GM18505 (cell line): Measurements from ENCODE around the gene KRIT1.
A peak's percentile ranks its signal among the peaks of the same experiment; 100 is the strongest.
"Not testable (repeated sequence)": the region's sequence is repeated elsewhere in the genome, so short reads cannot be mapped to it uniquely, and the experiment has no call there.

ENCODE experiments used
- ATAC-seq: cut with Tn5 transposase; IDR thresholded peaks from one replicate; pipeline ENCODE4 v1.9.1; 2021; ENCODE audit not compliant: unreplicated experiment
- POLR2A ChIP-seq: IDR thresholded peaks from 4 replicates; pipeline ENCODE4 v1.6.1; 2011; ENCODE audit warnings: borderline replicate concordance; ENCODE audit not compliant: insufficient read depth, insufficient read length; ENCODE audit errors: extremely low read depth

Gene KRIT1

DNA sequence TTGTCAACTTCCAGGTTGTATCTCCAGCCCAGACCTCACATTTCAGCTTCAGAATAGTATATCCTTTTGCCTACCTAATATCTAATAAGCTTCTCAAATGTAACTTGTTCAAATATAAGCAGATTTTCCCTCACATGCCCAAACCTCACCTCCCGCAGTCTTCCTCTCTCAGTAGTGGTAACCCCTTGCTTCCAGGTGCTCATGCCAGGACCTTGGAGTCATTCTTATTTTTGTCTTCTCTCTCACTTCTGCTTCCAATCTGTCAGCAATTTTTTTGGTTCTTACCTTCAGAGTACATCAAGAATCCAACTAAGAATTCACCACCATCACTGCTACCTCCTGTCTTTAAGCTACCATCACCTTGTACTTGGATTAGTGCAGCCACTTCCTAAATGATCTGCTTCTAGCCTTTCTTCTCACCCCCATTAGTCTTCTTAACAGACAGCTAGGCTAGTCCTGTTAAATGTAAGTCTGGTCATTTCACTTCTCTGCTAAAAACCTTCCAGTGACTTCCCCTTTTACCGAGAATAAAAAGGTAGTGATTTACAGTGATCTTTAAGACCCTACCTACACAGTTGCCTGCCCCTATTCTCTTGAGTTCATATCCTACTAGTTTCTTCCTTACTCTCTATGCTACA lies 14.0 kb upstream of the KRIT1 start:
- ATAC-seq = no peak
- TF ChIP-seq POLR2A = no peak

DNA sequence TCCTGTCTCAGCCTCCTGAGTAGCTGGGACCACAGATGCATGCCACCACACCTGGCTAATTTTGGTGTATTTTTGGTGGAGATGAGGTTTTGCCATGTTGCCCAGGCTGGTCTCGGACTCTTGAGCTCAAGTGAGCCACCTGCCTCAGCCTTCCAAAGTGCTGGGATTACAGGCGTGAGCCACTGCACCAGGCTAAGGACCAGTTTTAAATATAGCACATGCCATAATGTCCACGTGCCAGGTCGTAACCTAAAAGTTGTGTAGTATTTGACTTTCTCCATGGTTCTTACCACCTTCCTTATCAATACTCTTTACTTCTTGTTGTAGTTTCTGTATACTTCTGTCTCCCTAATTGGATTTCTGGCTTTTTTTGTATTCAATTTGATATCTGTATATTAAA lies 13.3 kb upstream of the KRIT1 start:
- no peak for TF ChIP-seq POLR2A

DNA sequence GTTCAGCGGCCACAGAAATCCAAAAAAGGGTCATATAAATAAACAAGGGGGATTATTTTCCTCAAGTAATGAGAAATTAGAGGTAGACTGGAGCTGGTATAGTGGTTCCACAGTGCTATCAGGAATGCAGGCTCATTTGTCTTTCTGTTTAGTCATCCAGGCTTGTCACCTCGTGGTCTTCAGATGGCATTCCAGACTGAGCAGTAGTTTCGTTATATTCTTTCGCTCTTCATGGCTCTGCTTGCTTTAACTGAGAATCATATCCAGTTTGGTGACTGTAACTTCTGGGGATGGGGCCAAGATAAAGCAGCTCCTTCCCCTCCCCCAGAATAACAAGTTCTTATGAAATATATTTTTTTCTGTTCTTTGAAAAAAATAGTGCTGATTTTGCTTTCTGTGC lies 9.6 kb upstream of the KRIT1 start:
- ATAC-seq = no peak
- TF ChIP-seq POLR2A = no peak

More for the DNA sequence above, 13.3 kb upstream of the KRIT1 start:
- no peak for ATAC-seq

DNA sequence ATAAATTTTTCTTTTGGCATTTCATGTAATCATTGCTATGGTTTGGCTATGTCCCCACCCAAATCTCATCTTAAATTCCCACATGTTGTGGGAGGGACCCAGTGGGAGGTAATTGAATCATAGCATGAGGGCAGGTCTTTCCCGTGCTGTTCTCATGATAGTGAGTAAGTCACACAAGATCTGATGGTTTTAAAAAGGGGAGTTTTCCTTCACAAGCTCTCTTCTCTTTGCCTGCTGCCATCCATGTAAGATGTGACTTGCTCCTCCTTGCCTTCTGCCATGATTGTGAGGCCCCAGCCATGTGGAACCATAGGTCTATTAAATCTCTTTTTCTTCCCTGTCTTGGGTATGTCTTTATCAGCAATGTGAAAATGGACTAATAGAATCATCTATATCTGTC lies 9.1 kb upstream of the KRIT1 start:
- ATAC-seq = not testable (repeated sequence)

DNA sequence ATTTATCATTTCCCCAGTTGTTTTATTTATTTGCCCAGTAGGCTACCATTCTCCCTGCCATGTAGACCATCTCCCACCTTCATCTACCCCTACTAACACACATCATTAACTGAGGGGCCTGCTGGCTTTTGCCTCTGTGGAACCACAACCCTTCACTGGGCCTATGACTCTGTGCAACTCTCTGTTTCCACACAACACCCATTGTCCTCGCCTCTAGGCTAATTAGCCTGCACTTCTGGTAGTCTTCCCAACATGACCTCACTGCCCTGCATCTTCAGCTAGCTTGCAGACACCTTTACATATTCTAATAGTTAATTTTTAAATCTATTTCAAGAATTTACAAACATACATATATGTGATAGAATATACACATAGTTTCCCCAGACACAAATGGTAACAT lies 7.5 kb upstream of the KRIT1 start:
- no peak for ATAC-seq
- TF ChIP-seq POLR2A = no peak

DNA sequence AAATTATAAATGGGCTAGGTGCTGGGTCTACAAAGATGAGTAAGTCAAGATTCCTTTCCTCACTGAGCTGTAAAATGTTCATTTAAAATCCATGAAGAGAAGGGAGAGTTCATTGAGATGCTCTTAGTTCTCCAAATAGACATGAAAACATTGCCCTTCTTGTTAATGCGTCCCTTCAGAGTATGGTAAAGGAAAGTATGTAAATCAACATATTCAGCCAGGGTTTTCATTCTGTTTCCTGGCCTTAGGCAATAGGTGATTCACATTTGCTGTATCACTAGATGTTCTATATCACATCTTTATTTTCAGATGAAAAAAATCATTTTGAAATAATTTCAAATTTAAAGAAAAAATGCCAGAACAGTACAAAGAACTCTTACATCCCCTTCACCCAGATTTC lies 5.5 kb upstream of the KRIT1 start:
- no peak for ATAC-seq
- no peak for TF ChIP-seq POLR2A

DNA sequence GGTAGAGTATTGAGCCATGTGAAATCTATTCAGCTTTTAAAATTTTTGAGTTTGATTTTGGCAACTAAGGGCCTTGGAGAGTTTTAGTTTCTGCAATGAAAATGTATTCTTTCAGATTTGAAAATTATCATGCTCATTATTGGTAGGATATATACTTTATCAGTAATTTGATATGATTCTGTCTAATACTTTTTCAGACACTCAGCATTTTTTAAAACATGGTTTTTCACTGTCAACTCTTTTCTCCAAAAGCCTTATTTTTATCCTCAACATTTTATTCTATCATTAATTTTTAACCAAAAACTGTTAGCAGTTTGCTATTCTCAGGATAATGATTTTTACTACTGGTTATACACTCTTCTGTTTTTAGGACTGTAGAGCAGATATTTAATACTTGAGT lies 4.9 kb upstream of the KRIT1 start:
- no peak for TF ChIP-seq POLR2A
- ATAC-seq = no peak

DNA sequence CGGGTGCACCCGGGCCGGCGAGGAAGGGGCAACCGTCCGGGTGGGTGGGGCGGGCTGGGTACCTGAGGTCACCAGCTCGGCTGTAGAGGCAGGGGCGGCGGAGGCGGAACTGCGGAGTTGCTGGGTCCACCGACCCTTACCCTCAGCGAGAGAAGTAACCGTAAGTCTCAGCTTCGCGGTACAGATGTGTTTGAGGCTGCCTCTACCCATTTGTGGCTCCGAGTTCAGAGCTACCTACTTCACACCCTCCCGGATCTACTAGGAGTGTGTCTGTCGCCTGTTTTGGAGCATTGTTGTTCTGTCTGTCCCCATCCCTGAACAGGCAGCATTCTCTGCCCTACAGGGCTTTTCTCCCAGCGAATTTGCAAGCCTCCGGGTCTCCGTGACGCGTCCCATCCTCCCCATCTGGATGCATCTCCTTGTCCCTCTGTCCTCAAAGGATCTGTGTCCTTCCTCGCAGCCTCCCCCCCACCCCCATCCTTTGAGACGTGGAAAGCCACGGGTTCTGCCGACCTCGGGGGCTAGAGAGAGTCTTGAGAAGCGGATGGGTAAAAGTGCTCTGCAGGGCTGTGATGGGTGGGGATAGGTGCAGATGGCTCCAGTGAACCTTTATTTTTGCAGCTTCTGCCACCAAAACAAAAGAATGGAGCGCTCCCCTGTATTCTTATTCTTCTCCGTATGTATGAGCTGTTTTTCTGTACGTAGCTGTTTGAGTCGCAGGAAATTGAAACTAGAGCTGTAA lies 817 bp upstream of the KRIT1 start:
- TF ChIP-seq POLR2A = no peak
- ATAC-seq = peak; percentile 27

DNA sequence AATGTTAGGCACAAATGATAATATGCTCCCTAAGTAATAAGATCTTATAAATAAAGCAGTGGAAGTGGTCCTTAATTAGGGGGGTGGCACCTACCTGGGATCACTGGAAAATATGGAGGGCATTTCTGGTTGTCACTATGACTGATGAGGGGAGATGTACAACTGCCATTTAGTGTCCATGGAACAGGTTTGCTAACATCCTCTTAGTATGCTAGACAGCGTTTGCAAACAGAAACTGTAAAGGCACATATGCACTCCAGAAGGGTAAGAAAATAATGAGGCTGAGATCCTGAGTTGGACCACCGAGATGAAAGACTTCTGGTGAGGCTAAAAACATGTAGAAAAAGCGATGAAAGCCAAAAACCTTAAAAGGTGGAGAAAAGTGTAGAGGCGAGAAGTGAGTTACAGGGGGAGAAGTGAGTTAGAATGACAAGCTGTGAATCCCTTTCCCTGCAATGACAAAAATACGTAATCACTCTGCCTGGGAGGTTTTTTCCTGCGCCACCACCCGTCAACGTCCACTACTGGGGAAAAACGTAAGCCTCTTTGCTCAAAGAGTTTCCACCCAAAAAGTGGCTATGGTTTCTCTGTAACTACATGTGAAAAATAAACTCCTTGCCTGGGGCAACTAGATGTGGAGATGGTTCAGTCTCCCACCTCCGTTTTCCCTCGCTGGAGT lies 767 bp downstream of the KRIT1 start:
- peak; percentile 1 for ATAC-seq

DNA sequence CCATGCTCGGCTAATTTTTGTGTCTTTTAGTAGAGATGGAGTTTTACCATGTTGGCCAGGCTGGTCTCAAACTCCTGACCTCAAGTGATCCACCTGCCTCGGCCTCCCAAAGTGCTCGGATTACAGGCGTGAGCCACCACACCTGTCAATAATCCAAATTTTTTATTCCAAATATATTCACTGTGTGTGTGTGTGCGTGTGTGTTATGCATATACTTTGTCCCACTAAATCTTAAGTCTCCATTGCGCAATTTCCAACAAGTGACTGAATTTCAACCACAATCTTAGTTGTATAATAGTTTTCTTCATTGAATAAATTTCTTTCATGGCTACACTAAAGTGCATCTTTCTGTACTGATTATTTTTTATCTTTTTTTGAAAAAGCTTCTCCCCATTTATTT lies 2.7 kb downstream of the KRIT1 start:
- ATAC-seq = no peak
- TF ChIP-seq POLR2A = no peak

More for the DNA sequence above, 767 bp downstream of the KRIT1 start:
- no peak for TF ChIP-seq POLR2A

DNA sequence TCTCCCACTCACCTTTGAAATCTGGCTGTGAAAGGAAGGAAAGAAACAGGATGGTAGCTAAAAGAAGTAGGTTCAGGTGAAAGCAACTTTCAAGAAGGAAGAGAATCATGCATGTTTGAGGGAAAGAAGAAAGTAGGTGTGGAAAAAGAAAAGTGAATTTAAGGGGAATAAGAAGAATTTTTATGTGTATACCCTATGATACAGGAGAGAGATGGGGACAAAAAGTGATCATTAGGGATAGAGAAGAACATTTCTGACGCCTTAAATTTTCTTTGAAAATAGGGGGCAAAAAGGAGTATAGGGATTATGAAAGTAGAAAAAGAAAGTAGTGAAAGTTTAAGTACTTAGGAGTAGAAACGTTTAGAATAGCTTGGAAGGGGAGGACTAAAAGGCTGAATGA lies 15.2 kb downstream of the KRIT1 start:
- no peak for ATAC-seq
- TF ChIP-seq POLR2A = no peak

DNA sequence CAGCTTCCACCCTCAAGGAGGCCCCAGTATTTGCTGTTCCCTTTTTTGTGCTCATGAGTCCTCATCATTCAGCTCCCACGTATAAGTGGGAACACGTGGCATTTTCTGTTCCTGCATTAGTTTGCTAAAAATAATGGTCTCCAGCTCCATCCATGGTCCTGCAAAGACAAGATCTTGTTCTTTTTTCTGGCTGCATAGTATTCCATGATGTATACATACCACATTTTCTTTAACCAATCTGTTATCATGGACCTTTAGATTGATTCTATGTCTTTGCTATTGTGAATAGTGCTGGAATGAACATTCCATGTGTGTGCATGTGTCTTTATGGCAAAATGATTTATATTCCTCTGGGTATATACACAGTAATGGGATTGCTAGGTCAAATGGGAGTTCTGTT lies 17.0 kb downstream of the KRIT1 start:
- ATAC-seq = no peak
- no peak for TF ChIP-seq POLR2A

DNA sequence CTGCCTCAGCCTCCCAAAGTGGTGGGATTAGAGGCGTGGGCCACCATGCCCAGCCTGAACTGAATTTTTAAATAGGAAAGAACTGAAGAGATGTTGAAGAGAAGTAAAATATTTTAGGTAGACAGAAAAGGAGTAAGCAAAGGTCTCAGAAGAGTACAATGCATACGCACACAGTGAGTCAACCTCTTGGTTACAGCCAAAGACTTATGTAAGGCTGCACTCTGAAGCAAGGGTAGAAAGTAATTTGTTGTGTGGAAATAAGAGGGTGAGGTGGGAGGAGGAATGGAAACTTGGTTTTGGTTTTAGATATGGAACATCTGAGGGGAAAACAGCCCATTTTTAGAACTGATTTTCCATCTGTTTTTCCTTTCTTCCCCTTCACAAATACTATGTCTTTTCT lies 17.6 kb downstream of the KRIT1 start:
- no peak for ATAC-seq
- no peak for TF ChIP-seq POLR2A

DNA sequence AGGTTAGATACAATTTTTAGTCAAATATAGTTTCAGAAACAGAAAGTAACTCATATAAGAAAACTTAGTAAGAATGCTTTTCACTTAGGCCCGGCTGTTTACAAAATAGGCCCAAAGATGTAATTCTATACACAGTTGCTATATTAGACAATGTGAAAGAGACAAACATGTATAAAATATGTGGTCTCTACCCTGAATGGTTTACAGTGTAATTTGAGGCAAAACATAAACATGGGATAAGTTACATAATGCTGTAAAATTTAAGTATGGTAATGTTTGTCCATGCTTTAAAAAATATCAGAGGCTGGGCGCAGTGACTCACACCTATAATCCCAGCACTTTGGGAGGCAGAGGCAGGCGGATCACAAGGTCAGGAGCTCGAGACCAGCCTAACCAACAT lies 18.7 kb downstream of the KRIT1 start:
- ATAC-seq = no peak
- no peak for TF ChIP-seq POLR2A
